Left kidney (tissue), 2 donors: ENCODE data around the gene HAUS5. TPM values are rescaled to one million over a fixed set of nuclear protein-coding genes. Genes with fewer than 3 reads are reported as not detected.

ENCODE experiments used
- DNase-seq: peaks from one replicate; pipeline ENCODE4 v3.0.0-alpha.2; 2013
- polyA plus RNA-seq: library from polyadenylated mRNA; unstranded; fragments of 120-200 nt; gene quantifications from one replicate; pipeline ENCODE4 v1.2.1, GENCODE V29; 2013; ENCODE audit not compliant: insufficient read length

HAUS5 gene
- polyA plus RNA-seq, 1 donor, result 30.1 TPM

- no peak for DNase-seq
Measured at GRCh38 chr19:35671818-35672217, 59.3 kb downstream of the HAUS5 start.

DNA sequence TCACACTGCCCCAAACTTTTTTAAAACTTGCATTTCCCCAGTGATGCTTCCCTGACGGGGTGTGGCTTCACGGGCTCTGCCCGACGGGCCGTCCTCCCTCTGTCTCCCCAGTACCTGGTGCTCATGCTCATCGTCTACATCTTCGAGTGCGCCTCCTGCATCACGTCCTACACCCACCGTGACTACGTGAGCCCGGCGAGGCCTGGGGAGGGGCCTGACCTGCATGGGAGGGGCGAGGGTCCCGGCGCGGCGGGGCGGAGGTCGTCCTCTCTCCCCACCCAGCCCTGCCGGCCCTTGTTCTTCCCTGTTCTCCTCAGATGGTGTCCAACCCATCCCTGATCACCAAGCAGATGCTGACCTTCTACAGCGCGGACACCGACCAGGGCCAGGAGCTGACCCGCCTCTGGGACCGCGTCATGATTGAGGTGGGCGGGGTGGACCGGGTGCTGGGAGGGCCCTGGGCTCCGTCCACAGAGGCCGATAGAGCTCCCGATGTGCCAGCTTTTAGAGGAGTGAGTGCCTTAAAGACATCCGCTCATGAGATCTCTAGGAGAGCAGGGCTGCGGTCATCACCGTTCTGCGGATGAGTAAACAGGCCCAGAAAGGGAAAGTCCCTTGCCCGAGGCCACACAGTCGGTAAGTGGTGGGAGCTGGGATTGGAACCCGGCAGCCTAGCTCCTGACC, 60.7 kb downstream of the HAUS5 start:
- DNase-seq, result no peak

Other genes starting within 250 kb of the HAUS5 start
- not detected for gene GPR42, start 241.7 kb upstream of the HAUS5 start, polyA plus RNA-seq
- gene FFAR2, start 164.5 kb upstream of the HAUS5 start, polyA plus RNA-seq, result 0.78 TPM
- gene KRTDAP, start 122.3 kb upstream of the HAUS5 start, polyA plus RNA-seq, result 0.52 TPM
- 92.0 TPM for gene DMKN, start 99.1 kb upstream of the HAUS5 start, polyA plus RNA-seq
- gene SBSN, start 84.4 kb upstream of the HAUS5 start, polyA plus RNA-seq, result not detected
- not detected for gene GAPDHS, start 79.3 kb upstream of the HAUS5 start, polyA plus RNA-seq
- gene TMEM147, start 67.1 kb upstream of the HAUS5 start, polyA plus RNA-seq, result 81.5 TPM
- not detected for gene ATP4A, start 49.1 kb upstream of the HAUS5 start, polyA plus RNA-seq
- gene PMIS2, start 26.6 kb upstream of the HAUS5 start, polyA plus RNA-seq, result not detected
- 50.8 TPM for gene RBM42, start 16.3 kb downstream of the HAUS5 start, polyA plus RNA-seq
- gene ETV2, start 29.0 kb downstream of the HAUS5 start, polyA plus RNA-seq, result 0.60 TPM
- gene COX6B1, start 35.6 kb downstream of the HAUS5 start, polyA plus RNA-seq, result 300 TPM
- gene UPK1A, start 53.8 kb downstream of the HAUS5 start, polyA plus RNA-seq, result 13.1 TPM
- gene ZBTB32, start 91.8 kb downstream of the HAUS5 start, polyA plus RNA-seq, result 0.32 TPM
- gene KMT2B, start 105.3 kb downstream of the HAUS5 start, polyA plus RNA-seq, result 34.5 TPM
- 4.9 TPM for gene IGFLR1, start 129.7 kb downstream of the HAUS5 start, polyA plus RNA-seq
- gene U2AF1L4, start 132.7 kb downstream of the HAUS5 start, polyA plus RNA-seq, result 19.0 TPM
- 54.4 TPM for gene PSENEN, start 132.9 kb downstream of the HAUS5 start, polyA plus RNA-seq
- gene LIN37, start 135.8 kb downstream of the HAUS5 start, polyA plus RNA-seq, result 8.8 TPM
- 19.7 TPM for gene HSPB6, start 144.3 kb downstream of the HAUS5 start, polyA plus RNA-seq
- gene PROSER3, start 145.4 kb downstream of the HAUS5 start, polyA plus RNA-seq, result 26.5 TPM
- gene ARHGAP33, start 162.8 kb downstream of the HAUS5 start, polyA plus RNA-seq, result 27.3 TPM
- 39.3 TPM for gene PRODH2, start 200.1 kb downstream of the HAUS5 start, polyA plus RNA-seq
- gene NPHS1, start 239.8 kb downstream of the HAUS5 start, polyA plus RNA-seq, result 123 TPM
- gene KIRREL2, start 244.2 kb downstream of the HAUS5 start, polyA plus RNA-seq, result 9.0 TPM